NCI-H510A (cell line): ENCODE measurements around the gene SYNDIG1.
"Not testable (repeated sequence)": the region's sequence is repeated elsewhere in the genome, so short reads cannot be mapped to it uniquely, and the experiment has no call there.

Experiments used
- DNase-seq: peaks from one replicate; lab custom pipeline; 2025; lab: John Stamatoyannopoulos, UW

Gene SYNDIG1

GRCh38 chr20:24611360-24612140 is 142.1 kb downstream of the SYNDIG1 start:
- DNase-seq: no peak

- DNase-seq: no peak
Measured at GRCh38 chr20:24612799-24613775, 143.7 kb downstream of the SYNDIG1 start.

DNA sequence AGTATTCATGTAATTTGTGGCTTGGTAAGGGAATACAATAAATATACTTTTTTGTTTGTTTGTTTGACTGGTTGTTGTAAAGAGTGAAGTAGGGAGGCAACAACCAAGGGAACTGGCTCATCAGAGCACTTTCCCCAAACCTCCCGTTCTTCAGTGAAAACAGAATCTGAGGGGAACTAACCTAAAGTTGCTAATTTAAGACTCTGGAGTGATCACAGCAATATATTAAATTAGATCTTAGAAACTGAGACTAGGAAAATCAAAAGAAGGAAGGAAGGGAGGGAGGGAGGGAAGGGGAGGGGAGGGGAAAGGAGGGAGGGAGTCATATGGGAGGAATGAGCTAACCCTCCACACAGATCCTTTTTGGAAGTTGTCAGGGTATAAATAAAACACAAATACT is 144.9 kb downstream of the SYNDIG1 start:
- no peak for DNase-seq

GRCh38 chr20:24615353-24615752 is 145.9 kb downstream of the SYNDIG1 start:
- no peak for DNase-seq

DNA sequence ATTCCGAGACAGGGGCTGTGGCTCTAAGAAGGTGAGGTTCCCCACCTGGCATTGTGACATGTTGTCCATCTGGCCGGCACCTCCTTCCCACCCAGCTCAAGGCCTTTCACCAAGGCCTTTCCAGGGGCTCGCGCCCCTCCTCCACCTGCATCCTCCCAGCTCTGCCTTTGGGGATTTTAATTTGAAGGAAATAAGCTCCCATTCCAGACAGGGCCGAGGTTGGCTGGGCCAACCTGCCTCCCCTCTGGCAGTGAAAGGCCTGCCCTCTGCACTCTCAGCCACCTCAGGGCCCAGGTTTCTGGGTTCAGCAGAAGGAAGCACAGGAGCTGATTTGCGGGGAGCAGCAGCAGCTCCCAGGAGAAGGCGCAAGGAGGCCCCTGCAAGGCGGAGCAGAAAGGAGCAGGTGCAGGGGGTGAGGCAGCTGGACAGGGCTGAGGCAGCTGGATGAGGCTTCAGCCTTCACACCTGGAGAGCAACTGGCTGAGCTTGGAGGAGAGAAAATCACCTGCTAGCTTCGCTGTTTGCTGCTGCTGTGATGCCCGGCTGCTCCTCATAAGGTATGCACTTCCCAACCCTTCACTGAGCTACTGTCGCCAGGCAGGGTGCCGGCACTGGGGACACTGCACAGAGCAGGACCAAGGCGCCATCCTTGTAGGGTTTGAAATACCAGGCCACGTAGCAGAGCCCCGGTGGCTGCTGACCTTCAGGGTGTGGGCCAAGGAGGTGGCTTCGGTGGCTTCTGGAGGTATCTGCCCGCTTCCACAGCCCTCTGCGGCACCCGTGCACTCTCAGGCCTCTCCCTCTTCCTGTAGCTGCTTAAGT is 147.0 kb downstream of the SYNDIG1 start:
- no peak for DNase-seq

DNA sequence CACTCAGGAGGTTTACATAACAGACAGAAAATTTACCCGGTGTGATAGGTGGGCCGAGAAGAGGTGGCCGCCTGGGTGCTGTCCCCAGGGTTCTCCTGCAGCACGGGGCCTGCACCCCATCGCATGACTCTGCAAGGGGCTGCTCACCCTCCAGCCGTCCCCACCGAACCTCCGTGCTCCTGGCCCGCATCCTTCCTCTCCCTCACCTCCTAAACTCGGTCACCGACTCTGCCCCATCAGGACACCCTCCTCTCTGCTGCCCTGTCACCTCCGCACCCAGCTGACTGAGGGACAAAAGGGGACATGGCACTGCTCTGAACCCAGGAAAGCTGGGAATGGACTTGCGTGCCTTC is 147.6 kb downstream of the SYNDIG1 start:
- DNase-seq: no peak

GRCh38 chr20:24617757-24618450 is 148.5 kb downstream of the SYNDIG1 start:
- DNase-seq: no peak

DNA sequence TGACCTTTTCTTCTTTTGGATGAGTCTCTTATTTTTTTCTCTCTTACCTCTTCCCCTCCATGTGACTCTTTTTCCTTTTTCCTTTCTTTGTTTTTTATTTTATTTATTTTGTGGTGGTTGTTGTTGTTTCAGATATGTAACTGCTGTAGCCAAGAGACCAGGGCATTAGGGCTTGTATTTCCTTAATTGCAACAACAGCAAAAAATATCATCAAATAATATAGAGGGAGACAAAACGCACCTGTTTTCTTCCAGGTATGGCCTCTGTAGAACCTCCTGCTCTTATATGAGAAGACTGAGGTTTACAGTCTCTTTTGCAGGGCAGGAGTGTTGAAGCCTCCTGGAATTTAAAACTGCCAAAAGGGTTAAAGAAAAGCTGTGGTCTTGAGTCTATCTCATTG is 149.3 kb downstream of the SYNDIG1 start:
- no peak for DNase-seq

DNA sequence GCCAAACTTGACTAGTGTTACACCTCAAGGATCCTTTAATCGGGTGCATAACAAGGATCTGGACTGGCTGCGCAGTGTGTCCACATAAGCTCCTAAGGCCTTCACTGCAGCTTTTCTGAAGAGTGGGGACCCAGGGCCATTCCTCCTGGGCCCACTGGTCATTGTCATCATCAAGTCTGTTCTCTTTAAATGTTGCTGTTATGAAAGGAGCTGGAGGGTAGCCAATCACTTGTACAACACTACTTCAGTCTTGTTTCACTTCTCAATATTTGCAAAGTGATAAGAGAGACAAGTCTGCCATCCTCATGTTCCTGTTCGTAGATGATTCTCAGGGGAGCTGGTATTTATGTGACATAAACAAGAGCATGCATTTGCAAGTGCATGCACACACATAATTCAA is 149.8 kb downstream of the SYNDIG1 start:
- DNase-seq: no peak

- no peak for DNase-seq
Measured at GRCh38 chr20:24620937-24621519, 151.6 kb downstream of the SYNDIG1 start.

DNA sequence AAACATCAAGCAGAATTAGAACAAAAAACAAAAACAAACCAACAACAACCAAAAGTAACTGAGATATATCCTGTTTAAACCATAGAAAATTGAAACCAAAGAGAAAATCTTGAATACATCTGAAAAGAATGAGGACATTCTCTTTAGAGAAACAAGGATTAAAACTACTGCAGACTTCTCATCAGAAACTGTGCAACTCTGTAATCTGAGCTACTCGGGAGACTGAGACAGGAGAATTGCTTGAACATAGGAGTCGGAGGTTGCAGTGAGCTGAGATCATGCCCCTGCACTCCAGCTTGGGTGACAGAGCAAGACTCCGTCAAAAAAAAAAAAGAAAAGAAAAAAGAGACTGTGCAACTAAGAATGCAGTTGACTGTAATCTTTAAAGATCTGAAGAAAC is 153.4 kb downstream of the SYNDIG1 start:
- no peak for DNase-seq

- not testable (repeated sequence) for DNase-seq
Measured at GRCh38 chr20:24626141-24626540, 156.7 kb downstream of the SYNDIG1 start.

DNA sequence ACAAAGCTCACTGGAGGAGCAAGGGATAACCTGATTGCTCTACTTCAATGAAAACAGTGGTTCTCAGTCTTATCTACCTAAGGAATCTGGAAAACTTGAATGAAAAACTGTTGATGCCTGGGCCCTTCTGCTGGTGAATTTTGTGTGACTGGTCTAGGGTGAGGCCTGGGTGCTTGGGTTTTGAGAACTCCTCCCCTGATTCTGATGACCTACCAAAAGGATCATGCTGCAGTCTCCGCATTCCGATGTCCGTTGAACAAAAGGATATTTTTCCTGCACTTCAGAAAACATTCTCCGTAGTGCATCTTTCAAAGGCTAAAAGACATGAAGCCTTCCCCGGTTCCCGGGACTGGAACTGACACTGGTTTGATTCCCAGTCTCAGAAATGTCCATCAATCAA is 157.9 kb downstream of the SYNDIG1 start:
- no peak for DNase-seq

DNA sequence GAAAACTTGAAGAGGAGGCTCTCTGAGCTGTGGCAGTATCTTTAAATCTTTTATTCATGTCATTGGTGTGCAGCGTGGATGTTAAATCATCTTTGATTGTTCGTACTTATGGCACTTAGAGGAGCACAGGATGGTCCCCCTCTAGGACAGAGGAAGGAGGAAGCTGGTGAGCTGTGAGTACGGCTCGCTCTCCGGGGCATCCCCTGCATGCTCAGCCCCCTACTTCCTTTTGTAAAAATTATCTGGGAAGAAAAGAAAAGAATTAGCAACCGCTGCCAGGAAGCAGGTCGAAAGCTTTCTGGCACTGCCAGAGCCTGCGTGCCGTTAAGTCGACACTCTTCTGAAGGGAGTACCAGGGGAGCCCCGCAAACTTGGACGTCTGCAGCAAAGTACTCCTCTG is 158.5 kb downstream of the SYNDIG1 start:
- no peak for DNase-seq

DNA sequence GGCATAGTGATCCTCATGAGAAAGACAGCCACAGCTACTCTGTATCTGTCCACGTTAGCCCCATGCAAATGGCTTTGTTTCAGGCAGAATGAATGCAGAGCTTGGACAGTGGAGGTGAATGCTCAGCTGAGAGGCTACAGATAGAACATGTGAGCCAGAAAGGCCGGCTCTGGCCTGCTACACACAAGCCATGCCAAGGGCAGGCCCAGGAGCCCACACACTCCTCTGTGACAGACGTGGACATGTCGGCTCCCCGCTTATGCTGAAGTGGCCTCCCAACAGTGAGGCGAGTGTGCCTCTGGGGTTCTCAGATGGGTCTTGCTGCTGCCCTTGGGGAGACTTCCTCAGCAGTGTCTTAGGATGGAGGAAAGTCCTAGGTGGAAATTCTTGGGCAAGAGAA is 159.6 kb downstream of the SYNDIG1 start:
- DNase-seq: no peak

DNA sequence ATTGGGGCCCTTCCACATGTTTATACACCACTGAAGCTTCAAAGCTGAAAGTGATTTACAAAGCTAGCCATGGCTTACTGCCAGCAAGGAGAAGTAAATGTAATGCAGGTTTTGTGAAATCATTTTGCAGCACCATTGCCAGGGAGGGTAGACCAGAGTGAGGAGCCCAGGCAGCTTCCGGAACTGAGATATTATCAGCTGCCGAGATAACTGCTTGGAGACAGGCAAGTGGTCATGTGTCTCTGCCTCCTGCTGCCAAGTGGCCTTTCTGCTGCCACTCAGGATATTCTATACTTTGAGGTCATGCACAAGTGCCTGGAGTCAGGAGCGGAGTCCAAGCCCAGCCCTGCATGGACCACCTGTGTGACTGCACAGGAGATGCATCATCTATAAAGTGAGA is 160.2 kb downstream of the SYNDIG1 start:
- DNase-seq: no peak

DNA sequence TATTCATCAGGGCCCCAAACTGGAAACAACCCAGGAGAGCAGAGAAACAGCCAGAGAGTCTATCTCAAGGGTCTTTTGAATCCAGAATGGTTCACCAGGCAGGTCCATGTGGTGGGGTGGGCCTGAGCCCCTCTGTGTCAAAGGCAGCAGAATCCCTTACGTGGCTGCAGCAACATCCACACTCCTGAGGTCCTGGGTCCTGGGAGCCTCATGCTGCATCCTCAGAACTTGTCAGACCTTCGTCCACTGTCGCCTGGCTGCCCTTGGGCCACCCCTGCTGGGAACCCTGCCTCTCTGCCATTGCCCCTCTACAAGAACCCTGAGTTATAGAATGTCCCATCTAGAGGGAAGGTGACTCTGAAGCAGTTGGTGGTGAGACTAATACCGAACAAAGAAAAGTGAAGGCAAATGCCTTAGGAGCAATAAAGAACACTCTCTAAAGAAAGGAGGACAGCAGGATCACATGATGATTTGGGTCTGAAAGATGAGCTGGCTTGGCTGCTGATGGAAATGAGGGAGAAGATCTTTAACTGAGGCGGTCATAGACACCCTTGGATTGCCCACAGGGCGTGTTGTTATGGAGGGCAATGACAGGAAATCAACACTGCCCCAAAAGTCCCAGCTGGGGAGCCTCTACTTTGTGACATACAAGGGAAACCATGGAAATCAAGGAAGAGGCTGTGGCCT is 161.2 kb downstream of the SYNDIG1 start:
- DNase-seq: no peak

DNA sequence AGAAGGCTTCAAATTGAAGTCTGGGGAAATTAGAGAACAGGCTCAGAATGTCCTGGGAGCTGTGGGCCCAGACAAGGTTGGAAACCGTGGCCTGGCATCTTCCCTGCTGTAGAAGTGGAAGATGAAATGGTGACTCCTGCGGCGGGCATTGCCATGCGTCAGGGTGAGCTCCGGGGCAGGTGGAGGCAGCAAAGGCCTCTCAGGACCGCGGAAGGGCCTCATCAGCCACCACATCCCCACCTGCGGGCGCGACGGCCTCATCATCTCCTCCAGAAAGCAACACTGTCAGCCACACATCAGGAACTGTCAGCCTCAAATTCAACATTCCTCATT is 161.7 kb downstream of the SYNDIG1 start:
- DNase-seq: no peak

- no peak for DNase-seq
Measured at GRCh38 chr20:24632581-24632980, 163.2 kb downstream of the SYNDIG1 start.

DNA sequence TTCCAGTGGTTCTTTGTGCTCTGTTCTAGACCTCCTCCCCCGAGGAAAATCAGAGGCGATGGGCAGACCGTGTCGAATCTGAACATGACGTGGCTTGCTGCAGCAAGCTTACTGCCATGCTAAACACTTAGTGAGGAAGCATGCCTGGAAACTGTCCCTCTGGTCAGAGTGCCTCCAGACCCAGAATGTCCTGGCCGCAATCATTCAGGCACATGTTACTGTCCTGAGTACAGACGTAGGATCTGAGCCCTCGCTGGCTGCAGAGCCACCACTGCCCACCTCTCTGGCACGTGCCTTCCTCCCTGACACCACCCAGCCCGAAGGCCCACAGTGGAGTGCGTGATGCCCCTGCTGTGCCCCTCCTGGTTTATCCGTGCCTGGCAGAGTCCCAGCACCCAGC is 163.6 kb downstream of the SYNDIG1 start:
- no peak for DNase-seq

DNA sequence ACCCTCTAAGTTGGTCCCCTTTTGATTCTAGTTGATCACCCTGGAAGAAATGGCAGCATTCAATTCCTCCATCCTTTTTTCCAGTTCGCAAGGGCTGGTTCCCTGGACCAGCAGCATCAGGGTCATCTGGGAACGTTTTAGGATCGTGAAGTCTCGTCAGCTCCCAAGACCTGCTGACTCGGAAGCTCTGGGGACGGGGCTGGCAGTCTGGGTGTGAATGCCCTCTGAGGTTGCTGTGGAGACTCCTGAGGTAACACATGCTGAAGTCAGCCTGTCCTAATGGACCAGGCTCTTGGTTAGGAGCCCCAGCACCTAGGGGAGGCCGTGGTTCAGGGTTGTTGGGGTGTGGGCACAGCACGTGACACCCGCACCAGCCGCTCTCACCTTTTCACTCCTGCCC is 164.1 kb downstream of the SYNDIG1 start:
- no peak for DNase-seq
